ELR (cell line): Measurements from ENCODE around the gene TLK2.

Experiments used
- DNase-seq: peaks from one replicate; pipeline ENCODE4 v3.0.0-alpha.2; 2015; ENCODE audit warnings: low read depth

TLK2 gene

DNA sequence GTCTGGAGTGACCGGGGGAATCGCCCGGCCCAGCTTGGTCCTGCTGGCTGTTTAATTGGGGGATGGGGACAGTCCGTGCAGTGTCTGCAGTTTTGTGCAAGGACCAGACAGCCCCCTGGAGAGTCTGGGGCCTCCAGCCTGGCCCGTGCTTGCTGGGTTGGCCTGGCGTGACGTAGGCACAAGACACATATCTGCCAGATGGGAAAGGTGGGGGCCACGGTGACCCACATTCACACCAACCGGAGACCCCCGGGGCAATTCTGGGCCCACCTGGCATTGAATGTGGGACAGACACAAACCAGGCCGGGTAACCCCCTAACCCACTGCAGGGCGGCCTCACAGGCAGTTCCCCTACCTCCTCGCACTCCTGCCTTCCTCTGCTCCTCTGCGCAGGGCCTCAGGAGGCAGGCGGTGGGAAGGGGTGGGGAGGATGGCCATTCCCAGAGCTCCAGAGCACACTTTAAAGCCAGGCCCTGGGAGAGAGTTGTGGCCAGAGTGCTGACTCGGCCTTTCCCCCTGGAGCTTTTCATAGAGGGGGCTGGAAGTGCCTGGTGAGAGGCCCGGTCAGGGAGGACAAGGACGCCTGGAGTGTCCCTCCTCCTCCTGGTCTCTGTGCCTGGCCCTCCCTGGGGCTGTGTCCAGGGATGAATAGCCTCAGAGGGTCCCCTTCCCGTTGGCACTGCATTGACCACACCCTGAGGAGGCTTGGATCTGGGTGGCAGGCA, 150.4 kb downstream of the TLK2 start:
- DNase-seq = peak; percentile 46

DNA sequence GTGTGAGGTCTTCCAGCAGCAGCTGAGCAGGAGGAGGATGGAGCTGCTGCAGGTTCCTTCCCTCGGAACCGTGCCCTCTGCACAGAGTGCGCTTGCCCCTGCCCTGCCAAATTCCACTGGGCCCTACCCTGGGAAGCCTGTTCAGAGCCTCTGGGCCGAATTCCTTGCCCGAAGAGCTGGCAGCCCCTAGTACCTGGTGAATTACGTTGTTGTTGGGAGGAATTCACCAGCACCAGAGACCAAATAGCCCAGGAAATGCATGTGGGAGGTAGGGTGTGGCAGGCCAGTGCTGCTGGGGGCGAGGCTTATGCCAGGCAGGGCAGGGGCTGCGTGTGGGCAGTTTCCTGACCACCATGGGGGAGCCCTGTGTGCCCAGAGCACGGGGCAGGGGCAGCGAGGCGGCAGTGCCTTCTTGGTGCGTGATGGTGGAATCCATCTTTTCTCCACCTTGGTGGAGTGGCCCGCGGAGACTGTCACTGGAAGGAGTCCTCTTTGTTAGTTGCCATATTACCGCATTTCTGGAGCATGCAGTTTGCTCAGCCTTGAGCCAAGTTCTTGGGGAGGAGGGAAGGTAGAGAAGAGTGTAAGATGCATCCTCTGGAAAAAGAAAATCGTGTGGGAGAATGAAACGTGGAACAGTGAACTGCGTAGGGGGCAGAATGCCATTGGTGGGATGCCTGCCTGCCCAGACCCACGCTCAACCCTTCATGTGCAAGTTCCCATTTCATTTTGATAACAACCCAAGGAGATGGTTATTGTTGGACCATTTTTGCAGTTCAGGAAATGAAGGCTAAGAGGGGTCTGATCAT, 151.1 kb downstream of the TLK2 start:
- DNase-seq = no peak

DNA sequence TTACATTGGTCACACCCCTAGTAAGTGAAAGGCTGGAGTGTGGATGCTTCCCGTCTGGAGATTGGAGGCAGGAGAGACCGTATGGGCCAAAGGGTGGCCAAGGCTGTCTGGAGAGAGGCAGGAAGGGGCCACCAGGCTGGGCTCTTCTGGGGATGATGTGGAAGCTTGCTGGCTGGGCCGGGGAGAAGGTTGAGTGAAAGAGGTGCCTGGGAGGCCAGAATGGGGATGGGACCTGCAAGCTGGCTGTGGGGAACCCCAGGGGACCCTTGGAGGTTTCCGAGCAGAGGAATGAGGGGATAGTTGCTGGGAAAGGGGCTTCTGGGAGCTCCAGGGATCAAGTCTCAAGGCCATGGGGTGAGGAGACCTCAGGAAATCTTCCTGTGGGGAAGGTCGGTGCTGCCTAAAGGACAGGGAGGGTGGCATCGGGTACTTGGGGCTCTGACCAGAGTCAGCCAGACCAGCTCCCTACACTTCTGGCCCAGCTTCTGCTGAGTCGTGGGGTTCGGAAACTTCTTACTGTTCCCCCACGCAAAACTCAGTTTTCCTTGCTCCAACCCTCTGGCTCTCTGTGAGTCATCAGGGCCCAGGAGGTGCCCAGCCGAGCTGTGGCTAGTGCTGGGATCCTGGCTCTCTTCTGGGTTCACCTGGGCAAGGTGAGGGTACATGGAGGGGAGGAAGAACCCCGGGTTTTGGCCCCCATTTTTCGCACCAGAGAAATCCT, 151.9 kb downstream of the TLK2 start:
- peak; percentile 59 for DNase-seq

DNA sequence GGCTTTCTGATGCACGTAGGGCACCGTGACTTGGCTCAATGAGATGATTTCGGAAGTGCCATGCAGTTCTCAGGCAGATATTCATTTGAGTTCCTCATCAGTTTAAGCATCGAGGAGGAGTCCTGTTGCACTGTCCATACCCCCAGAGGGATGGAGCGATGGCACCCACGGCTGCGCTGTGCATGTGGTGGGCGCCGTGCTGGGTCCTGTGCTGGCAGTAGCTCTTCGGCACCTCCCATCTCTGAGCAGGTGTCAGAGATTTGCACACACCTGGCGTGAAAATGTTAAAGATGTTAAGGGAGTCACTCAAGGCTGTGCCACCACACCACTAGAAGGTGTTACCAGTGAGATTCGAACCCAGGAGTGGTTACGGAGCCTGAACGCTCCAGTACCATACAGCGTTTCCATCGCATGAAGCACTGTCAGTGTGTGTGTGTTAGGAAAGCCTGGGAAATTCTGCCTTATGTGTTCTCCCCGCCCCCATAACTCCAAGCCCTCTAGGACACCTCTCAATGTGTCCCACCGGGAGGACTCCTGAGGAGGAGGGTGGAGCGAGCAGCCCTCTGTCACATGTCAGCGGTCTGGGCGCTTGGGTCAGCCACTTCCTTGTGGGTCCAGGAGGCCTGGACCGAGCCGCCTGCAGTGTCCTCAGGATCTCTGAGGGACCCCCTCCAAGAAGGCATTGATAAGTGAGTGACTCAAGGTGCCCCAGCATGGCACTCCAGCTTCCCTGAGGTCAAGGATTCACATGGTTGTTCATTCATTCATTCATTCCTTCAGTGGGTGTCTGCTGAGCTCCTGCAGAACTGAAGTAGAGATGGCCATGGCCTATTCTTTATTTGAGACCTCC, 152.7 kb downstream of the TLK2 start:
- no peak for DNase-seq

DNA sequence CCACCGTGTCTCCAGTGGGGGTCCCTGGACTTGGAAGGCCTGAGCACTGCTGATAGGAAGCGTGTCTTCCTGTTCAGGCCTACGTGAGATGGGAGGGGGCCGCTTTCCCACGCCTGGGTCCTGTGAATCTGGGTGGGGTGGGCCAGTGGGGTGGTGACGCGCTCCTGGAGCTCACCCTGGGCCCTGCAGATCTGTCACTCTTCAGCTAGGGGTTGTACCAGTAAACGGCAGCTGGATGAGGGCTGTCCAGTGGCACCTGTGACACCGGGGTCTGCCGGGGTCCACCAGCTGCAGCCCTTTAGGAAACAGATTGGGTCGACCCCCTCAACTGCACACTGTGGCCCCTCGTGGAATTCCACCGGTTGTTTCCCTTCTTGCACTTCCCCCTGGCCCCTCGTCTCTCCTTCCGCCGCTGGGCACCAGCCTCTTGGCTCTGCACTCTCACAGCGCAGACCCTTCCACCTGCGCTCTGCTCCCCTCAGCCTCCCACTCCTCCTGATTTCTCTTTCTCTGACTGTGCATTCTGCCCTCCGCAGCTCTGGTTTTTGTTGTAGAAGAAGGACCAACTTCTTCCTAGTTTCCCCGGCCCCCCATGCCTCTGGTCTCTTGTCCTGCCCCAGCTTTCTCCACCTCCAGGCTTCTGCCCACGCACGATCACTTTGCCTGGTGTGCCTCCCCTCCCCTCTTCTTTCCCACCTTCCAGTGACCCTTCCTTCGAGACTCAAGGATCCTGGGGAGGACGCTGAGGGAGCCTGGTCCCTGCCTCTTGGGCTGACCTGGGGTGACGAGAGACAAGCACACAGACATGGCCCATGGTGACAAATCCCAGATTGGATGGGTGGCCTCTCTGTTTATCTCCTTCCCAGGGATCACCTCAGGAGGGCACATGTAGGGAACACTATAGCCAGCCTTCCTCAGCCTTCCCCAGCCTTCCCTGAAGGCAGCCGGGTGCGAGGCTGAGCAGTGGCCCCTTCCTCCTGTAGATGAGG, 153.6 kb downstream of the TLK2 start:
- no peak for DNase-seq

DNA sequence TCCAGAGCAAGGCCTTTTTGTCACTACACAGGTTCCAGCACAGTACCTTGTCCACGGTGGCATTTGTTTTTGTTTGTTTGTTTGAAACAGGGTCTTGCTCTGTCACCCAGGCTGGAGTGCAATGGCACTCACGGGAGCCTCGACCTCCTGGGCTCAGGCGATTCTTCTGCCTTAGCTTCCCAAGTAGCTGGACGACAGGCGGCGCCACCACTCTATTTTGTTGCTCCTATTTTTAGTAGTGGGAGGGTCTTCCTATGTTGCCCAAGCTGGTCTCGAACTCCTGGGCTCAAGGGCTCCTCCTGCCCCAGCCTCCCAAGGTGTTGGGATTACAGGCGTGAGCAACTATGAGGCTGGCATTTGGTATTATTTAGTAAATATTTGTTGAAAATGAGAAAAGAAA, 159.2 kb downstream of the TLK2 start:
- DNase-seq = no peak

- DNase-seq = no peak
Observed at GRCh38 chr17:62641153-62641552, 162.5 kb downstream of the TLK2 start.

DNA sequence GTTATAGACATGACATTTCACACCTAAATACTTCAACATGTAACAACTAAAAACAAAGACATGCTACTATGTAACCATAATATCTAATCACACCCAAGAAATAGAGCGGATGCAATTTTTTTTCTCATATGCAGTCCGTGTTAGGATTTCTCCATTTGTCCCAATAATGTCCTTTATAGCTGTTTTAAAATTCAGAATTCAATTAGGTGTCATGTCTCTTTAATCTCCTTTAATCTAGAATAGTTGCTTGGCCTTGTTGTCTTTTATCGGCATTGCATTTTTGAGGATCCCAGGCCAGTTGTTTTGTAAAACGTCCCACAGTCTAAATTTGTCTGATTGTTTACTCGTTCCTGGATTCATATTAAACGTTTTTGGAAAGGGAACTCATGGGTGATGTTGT, 163.3 kb downstream of the TLK2 start:
- DNase-seq = no peak

DNA sequence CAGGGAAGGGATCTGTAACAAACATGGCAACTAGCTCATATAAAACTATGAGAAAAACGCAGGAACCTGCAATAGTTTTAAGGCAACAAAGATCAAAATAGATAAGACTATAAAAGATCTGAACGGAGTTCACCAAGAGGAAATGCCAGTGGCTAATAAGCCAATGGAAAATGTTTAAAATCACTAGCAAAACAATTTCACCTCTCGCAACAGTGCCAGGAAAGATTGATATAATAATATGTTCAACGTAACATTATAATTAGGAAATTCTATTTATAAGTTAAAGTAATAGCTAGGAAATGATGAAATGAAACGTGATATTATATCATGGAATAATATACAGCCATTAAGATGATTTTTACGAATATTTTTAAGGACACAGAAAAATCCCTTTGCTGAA, 164.9 kb downstream of the TLK2 start:
- DNase-seq = no peak

GRCh38 chr17:62644487-62645173, 166.0 kb downstream of the TLK2 start:
- DNase-seq = no peak

- DNase-seq = no peak
Observed at GRCh38 chr17:62648251-62648955, 169.8 kb downstream of the TLK2 start.

DNA sequence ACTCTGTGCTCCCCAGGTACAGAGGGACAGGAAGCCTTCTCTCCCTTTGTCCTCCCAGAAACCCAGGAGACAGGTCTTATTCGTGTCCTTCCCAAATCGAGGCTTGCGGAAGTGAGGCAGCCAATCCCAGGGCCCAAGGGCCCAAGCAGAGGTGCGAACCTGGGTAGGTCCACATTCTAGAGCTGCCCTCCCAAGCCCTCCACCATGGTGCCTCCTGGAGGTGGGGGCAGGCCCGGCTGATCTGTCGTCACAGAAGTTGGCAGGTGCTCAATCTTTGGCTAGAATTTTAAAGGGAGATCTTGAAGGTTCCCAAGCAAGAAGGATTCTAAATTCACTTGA, 170.3 kb downstream of the TLK2 start:
- DNase-seq = no peak

DNA sequence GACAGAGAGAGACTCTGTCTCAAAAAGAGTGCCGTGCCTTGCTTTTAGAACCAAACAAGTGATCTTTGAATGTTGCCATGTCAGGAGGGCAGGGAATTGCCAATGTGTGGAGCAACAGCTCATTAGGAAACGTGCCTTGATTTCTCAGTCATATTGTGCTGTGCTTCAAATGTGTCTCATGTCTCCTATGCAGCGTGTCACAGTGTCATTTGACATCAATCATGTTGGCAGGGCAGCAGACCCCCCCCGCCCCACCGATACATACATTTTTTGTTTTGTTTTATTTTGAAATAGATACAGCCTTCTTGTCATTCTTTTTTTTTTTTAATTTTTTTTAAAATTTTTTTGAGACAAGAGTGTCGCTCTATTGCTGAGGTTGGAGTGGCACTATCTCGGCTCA, 170.9 kb downstream of the TLK2 start:
- no peak for DNase-seq

GRCh38 chr17:62650587-62650986, 172.0 kb downstream of the TLK2 start:
- DNase-seq = no peak

- DNase-seq = peak; percentile 89
Observed at GRCh38 chr17:62652251-62653001, 173.8 kb downstream of the TLK2 start.

- peak; percentile 76 for DNase-seq
Observed at GRCh38 chr17:62653002-62653825, 174.6 kb downstream of the TLK2 start.

DNA sequence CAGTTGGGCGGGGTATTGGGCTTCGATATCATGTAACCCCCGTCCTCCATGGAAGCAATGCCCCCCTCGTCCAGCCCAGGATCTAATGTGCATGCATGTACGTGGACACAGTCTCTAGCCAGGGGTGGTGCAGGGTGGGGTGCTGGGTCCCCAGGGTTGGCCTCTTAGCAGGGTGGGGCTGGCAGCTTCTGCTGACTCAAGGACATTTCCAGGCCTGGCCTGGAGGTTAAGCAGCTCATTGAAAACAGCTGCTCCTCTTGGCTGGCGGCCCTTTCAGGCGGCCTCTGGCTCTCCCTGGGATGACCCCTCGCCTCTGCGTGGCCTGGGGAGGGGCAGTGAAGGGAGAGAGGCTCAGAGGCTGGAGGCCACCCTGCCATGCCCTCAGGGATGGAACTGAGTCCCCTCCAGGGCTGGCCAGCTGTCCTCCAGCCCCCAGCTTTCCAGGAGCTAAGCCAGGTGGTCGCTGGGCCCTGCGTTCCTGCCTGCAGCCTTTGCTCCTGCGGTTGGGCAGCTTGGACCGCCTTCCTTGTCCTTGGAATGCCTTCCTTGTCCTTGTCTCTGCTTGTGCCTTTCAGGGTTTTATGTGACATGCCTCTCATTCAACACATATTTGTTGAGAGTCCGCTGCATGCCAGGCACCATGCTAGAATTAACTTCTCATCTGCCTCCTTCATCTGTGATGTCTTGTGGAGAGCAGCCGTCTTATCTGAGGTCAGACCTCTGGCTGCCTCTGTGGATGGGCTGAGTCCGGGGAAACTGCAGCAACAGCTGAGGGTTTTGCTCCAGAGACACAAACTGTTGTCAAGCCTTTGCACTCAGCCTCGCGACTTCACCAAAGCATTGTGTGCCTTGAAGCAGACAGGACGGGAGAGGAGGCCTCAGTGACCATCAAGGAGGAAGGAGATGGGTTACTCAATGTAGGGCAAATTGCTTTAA, 175.5 kb downstream of the TLK2 start:
- DNase-seq = peak; percentile 20
